NCI-H128 (cell line): Measurements from ENCODE around the gene NUP50.
"Not testable (repeated sequence)": the region's sequence is repeated elsewhere in the genome, so short reads cannot be mapped to it uniquely, and the experiment has no call there.

ENCODE experiments used
- DNase-seq: peaks from one replicate; lab custom pipeline; 2025; ENCODE audit not compliant: unreplicated experiment; lab: John Stamatoyannopoulos, UW

NUP50 gene

GRCh38 chr22:45159652-45160462 is 3.9 kb upstream of the NUP50 start:
- DNase-seq, result no peak

GRCh38 chr22:45162531-45162930 is 1.2 kb upstream of the NUP50 start:
- no peak for DNase-seq

- DNase-seq, result no peak
Measured at GRCh38 chr22:45163099-45163450, 650 bp upstream of the NUP50 start.

- no peak for DNase-seq
Measured at GRCh38 chr22:45164270-45165088, 754 bp downstream of the NUP50 start.

GRCh38 chr22:45166932-45167331 is 3.2 kb downstream of the NUP50 start:
- no peak for DNase-seq

- no peak for DNase-seq
Measured at GRCh38 chr22:45169591-45170466, 6.1 kb downstream of the NUP50 start.

- DNase-seq, result no peak
Measured at GRCh38 chr22:45171830-45172229, 8.1 kb downstream of the NUP50 start.

- no peak for DNase-seq
Measured at GRCh38 chr22:45172881-45173585, 9.3 kb downstream of the NUP50 start.

- DNase-seq, result no peak
Measured at GRCh38 chr22:45179276-45180049, 15.7 kb downstream of the NUP50 start.

- DNase-seq, result no peak
Measured at GRCh38 chr22:45180146-45180679, 16.5 kb downstream of the NUP50 start.

- DNase-seq, result no peak
Measured at GRCh38 chr22:45181240-45181639, 17.5 kb downstream of the NUP50 start.

- no peak for DNase-seq
Measured at GRCh38 chr22:45181766-45182165, 18.0 kb downstream of the NUP50 start.

- DNase-seq, result no peak
Measured at GRCh38 chr22:45183974-45184373, 20.2 kb downstream of the NUP50 start.

GRCh38 chr22:45185718-45186514 is 22.2 kb downstream of the NUP50 start:
- no peak for DNase-seq

- no peak for DNase-seq
Measured at GRCh38 chr22:45187891-45188290, 24.2 kb downstream of the NUP50 start.

- no peak for DNase-seq
Measured at GRCh38 chr22:45188779-45189178, 25.1 kb downstream of the NUP50 start.

- DNase-seq, result no peak
Measured at GRCh38 chr22:45190202-45190872, 26.6 kb downstream of the NUP50 start.

- not testable (repeated sequence) for DNase-seq
Measured at GRCh38 chr22:45191746-45192145, 28.0 kb downstream of the NUP50 start.
